ENCODE data around the gene PRM1. TPM values are rescaled to one million over a fixed set of nuclear protein-coding genes. Genes with fewer than 3 reads are reported as not detected.

PRM1 gene
- total RNA-seq, 3 donors from 2014 or later (not counting 1 experiment from before 2014, with no cell fraction given) = not detected

DNA sequence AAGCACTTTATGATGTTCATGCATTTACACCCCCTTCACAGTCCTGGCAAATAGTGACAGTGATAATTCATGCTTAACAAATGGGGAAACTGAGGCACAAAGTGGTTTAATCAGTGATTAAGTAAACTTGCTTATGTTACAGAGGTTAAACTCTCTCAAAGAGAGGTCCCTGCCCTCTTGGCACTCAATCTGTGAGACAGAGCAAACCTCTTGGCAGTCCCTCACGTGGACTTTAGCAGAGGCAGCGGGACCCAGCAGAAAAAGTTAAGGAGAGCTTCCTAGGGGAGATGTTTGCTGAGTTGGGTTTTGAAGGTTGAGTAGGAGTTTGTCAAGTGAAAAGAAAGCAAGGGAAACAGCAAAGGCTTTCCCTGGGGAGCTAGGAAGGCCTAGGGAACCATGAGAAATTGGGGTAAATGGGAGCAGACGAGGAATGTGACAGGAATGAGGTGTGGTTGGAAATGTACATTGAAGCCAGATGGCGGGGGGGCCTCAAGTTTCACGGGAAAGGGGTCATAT, 35.9 kb downstream of the PRM1 start:
- Mint-ChIP-seq H3K27ac (no peak overlapping the region), H3K4me1 (peaks cover 6 to 23% of the 10 kb centered on the region in 2 donors), H3K36me3 (no peaks in the 10 kb centered on the region), H3K4me3 (no peak overlapping the region), H3K9me3 (no peaks in the 10 kb centered on the region), H3K27me3 (ENCODE audit: low read depth in 2 of 2) (no peaks in the 10 kb centered on the region)
- peaks cover 19% of the 10 kb centered on the region for H3K4me1 ChIP-seq (ENCODE audit: control insufficient read depth, insufficient read depth, low read length)
- WGBS (ENCODE audit: insufficient coverage) = 94% methylated on average over 5 of the region's 5 CpGs
- H3K27me3 ChIP-seq (ENCODE audit: control insufficient read depth, insufficient read depth, low read length) = no peaks in the 10 kb centered on the region
- intact Hi-C loops (cut with micrococcal nuclease) = no loop called here
- no peak overlapping the region for H3K4me3 ChIP-seq (ENCODE audit: low read length)
- H3K27ac ChIP-seq (ENCODE audit: low read length) = no peak overlapping the region
- ATAC-seq (no peak), DNase-seq (no peak)
- no peaks in the 10 kb centered on the region for H3K9me3 ChIP-seq (ENCODE audit: control insufficient read depth, insufficient read depth, low read length)
- TF ChIP-seq, protein P1, sequence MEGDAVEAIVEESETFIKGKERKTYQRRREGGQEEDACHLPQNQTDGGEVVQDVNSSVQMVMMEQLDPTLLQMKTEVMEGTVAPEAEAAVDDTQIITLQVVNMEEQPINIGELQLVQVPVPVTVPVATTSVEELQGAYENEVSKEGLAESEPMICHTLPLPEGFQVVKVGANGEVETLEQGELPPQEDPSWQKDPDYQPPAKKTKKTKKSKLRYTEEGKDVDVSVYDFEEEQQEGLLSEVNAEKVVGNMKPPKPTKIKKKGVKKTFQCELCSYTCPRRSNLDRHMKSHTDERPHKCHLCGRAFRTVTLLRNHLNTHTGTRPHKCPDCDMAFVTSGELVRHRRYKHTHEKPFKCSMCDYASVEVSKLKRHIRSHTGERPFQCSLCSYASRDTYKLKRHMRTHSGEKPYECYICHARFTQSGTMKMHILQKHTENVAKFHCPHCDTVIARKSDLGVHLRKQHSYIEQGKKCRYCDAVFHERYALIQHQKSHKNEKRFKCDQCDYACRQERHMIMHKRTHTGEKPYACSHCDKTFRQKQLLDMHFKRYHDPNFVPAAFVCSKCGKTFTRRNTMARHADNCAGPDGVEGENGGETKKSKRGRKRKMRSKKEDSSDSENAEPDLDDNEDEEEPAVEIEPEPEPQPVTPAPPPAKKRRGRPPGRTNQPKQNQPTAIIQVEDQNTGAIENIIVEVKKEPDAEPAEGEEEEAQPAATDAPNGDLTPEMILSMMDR (IDR thresholded peaks at IDR 0.05) = no peak
- no peaks in the 10 kb centered on the region for H3K36me3 ChIP-seq (ENCODE audit: control insufficient read depth, insufficient read depth, low read length)

DNA sequence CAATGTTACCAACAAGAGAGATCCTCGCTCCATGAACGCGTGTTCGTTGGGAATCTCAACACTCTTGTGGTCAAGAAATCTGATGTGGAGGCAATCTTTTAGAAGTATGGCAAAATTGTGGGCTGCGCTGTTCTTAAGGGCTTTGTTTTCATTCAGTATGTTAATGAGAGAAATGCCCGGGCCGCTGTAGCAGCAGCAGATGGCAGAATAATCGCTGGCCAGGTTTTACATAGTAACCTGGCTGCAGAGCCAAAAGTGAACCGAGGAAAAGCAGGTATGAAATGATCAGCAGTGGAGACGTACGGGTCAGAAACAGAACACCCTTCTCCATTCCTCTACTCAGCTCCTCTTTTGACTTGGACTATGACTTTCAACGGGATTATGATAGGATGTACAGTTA, 38.5 kb downstream of the PRM1 start:
- H3K27me3 Mint-ChIP-seq (ENCODE audit: low read depth in 2 of 2) = no peaks in the 10 kb centered on the region
- Histone ChIP-seq H3K9me3 (ENCODE audit: control insufficient read depth, insufficient read depth, low read length) (no peaks in the 10 kb centered on the region), H3K36me3 (ENCODE audit: control insufficient read depth, insufficient read depth, low read length) (no peaks in the 10 kb centered on the region), H3K4me1 (ENCODE audit: control insufficient read depth, insufficient read depth, low read length) (peaks cover 34% of the 10 kb centered on the region), H3K27me3 (ENCODE audit: control insufficient read depth, insufficient read depth, low read length) (no peaks in the 10 kb centered on the region), H3K27ac (ENCODE audit: low read length) (no peak overlapping the region), H3K4me3 (ENCODE audit: low read length) (no peak overlapping the region)
- H3K9me3 Mint-ChIP-seq = no peaks in the 10 kb centered on the region
- peaks cover 14 to 34% of the 10 kb centered on the region in 2 donors for H3K4me1 Mint-ChIP-seq
- 95% methylated on average over 12 of the region's 12 CpGs for whole genome bisulfite sequencing (ENCODE audit: insufficient coverage)
- TF ChIP-seq, protein P1 (IDR thresholded peaks at IDR 0.05) = no peak
- no peak overlapping the region for H3K4me3 Mint-ChIP-seq
- ATAC-seq (no peak), DNase-seq (no peak)
- no peak overlapping the region for H3K27ac Mint-ChIP-seq
- H3K36me3 Mint-ChIP-seq = no peaks in the 10 kb centered on the region
- intact Hi-C loops (cut with micrococcal nuclease) = no loop called here

DNA sequence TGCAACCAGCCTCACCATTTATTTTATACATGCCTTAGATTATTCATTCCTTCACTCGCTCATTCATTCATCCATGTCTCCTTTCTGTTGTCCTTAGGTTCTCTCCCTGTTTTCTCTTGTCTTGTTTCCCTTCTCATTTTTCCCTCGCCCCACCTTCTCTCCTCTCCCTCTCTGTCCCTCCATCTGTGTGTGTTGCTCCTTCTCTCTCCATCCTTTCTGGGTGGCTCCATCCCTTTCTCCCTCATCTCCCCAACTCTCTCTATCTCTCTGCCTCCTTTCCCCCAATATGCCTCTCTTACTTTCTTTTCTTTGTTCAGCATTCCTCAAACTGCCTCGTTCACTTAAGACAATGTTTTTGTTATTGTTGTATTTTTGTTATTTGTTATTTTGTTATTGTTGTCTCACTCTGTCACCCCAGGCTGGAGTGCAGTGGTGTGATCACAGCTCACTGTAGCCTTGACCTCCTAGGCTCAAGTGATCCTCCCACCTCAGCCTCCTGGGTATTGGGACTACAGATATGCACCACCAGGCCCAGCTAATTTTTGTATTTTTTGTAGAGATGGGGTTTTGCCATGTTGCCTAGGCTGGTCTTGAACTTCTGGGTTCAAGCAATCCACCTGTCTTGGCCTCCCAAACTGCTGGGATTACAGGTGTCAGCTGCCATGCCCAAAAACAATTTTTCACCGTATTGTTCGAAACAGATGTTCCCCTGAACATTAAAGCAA, 39.5 kb downstream of the PRM1 start:
- no peaks in the 10 kb centered on the region for H3K27me3 Mint-ChIP-seq (ENCODE audit: low read depth in 2 of 2)

More for the DNA sequence above, 39.5 kb downstream of the PRM1 start:
- TF ChIP-seq, protein P1 (IDR thresholded peaks at IDR 0.05) = no peak
- Histone ChIP-seq H3K27me3 (ENCODE audit: control insufficient read depth, insufficient read depth, low read length) (no peaks in the 10 kb centered on the region), H3K4me1 (ENCODE audit: control insufficient read depth, insufficient read depth, low read length) (peaks cover 43% of the 10 kb centered on the region), H3K27ac (ENCODE audit: low read length) (no peak overlapping the region), H3K4me3 (ENCODE audit: low read length) (no peak overlapping the region), H3K36me3 (ENCODE audit: control insufficient read depth, insufficient read depth, low read length) (no peaks in the 10 kb centered on the region), H3K9me3 (ENCODE audit: control insufficient read depth, insufficient read depth, low read length) (no peaks in the 10 kb centered on the region)
- WGBS (ENCODE audit: insufficient coverage) = 87% methylated on average over 4 of the region's 5 CpGs
- Mint-ChIP-seq H3K4me3 (no peak overlapping the region), H3K4me1 (peaks cover 21 to 37% of the 10 kb centered on the region in 2 donors), H3K9me3 (no peaks in the 10 kb centered on the region), H3K27ac (no peak overlapping the region), H3K36me3 (no peaks in the 10 kb centered on the region)
- DNase-seq (no peak), ATAC-seq (no peak)
- intact Hi-C loops (cut with micrococcal nuclease) = no loop called here
